ENCODE measurements around the gene FARP1.
"Not testable (repeated sequence)": the region's sequence is repeated elsewhere in the genome, so short reads cannot be mapped to it uniquely, and the experiment has no call there.

FARP1 gene

DNA sequence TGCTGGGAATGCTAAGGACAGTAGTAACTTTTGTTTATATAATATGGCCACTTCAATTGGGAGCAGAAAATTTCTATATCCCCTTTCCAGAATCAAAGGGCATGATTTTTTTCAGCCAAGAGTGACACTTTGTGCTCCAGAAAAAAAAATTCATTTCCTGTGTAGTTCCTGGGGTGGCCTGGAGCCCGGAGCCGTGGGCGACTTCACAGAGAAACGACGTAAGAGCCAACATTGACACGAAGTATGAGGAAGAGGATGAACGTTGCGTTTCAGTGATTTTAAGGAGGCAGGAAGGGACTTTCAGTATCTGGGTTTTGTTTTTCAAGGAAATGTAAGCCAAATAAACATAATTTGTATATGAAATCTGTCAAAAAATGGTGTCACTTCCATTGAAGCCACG is 246.4 kb downstream of the FARP1 start:
- DNase-seq (ENCODE audit: low read depth in 2 of 2, low spot score in 1 of 2), result no peak

DNA sequence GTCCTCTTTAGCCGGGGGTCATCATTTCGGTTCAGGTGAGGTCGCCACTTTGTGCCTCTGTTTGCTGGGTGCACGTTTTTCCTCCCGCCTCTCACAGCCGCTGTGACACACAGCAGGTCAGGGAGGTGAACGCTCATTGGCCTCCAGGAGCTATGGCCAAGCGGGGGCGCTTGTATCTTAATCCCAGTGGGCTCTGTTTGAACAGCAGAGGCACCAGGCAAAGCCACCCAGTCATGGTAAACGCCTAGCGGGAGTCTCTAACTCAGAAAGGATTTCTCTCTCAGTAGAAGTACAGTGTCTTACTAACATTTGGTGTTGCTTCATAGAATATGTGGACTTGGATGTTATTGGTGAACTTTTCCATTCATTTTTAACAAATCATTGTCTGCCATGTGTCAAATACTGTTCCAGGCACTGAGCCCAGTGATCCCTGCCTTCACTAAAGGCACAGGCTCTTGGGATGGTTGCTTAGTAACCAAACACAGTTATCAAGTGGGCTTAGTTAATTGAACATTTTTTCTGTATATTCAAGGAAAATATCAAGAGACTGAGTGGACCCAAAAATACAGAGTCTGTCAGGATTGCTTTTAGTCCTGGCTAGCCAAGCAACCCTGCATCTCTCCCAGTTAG is 247.3 kb downstream of the FARP1 start:
- no peak for DNase-seq (ENCODE audit: low read depth in 2 of 2, low spot score in 1 of 2)

DNA sequence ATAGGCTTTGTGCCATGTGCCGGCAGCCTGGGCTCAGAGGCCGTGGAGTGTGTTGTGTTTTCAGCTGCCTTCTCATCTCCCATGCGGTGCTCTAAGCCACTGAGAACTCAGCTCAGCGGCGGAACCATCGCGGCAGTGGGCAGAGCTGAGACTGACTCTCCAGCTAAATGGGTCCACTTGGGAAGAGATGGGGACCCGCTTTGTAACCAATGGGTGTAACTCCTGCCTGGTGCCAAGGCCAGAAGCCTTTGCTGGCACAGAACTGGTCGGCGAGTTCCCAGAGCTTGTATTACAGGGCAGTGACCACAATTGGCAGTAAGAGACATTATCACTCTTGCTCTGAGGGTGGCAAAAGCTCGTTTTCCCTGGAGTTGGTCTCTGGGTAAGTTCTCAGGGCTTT is 251.0 kb downstream of the FARP1 start:
- no peak for DNase-seq (ENCODE audit: low read depth in 2 of 2, low spot score in 1 of 2)

DNA sequence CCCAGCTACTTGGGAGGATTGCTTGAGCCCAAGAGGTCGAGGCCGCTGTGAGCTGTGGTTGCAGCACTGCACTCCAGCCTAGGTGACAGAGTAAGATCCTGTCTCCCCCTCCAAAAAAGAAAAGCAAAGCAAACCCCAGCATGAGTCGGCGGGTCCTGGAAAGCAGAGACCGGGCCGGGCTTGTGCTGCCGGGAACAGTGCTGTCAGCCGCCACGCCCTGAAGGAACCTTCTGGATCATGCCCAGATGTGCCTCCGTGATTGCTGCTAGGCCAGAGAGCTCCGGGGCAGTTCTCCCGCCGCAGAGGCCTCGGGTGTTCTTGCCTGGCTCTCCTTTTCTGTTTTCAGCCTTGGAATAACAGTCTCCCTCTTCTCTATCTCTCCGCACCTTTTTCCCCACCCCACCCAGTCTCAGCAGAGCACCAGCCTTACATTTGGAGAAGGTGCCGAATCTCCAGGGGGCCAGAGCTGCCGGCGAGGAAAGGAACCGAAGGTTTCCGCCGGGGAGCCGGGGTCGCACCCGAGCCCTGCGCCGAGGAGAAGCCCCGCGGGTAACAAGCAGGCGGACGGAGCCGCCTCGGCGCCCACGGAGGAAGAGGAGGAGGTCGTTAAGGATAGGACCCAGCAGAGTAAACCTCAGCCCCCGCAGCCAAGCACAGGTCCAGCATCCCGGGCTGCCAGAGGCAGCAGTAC is 252.1 kb downstream of the FARP1 start:
- DNase-seq (ENCODE audit: low read depth in 2 of 2, low spot score in 1 of 2), result no peak

DNA sequence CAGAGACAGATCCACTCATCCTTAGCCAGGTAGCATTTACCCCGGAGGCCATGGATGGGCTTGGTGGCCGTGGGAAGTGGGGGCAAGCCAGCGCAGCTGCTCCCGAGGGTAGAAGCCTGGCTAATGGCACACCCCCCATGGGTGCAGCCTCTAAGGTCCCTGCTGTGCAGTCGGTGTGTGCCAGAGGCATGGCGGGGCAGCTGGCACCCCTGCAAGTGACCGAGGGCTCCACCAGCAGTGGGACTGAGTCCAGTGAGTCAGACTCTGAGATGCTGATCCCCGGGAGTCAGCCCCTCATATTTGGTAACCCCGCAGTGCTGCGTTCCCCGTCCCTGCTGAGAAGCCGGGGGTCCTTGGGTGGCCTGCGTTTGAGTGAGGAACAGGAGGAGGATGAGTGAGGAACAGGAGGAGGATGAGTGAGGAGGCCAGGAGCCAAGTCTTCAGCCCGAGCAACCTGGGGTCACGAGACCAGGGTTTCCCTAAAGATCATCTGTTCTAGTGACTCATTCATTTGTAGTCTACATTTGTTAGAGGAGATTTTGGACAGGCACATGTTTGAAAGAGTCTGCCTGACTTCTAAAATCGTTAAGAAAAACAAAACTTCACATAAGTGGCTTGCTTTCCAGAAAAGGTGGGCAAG is 253.3 kb downstream of the FARP1 start:
- no peak for DNase-seq (ENCODE audit: low read depth in 2 of 2, low spot score in 1 of 2)

DNA sequence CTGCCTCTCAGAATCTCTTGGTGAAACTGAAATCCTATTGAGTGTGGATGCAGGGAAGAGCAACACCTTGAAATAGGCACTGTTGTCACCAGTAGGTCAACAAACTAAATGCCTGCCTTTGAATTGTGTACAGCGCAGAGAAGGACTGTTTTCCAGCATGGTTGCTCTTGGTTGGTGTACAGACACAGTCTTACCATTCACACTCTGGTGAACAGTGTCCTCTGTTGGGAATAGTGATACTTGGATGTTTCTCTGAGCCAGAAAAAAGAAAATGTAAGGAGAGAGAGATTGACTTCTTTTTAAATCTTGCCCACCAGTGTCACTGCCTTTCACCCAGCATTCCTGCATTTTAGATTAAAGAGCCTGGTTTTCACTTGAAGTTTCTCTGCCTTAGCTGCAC is 254.3 kb downstream of the FARP1 start:
- no peak for DNase-seq (ENCODE audit: low read depth in 2 of 2, low spot score in 1 of 2)

DNA sequence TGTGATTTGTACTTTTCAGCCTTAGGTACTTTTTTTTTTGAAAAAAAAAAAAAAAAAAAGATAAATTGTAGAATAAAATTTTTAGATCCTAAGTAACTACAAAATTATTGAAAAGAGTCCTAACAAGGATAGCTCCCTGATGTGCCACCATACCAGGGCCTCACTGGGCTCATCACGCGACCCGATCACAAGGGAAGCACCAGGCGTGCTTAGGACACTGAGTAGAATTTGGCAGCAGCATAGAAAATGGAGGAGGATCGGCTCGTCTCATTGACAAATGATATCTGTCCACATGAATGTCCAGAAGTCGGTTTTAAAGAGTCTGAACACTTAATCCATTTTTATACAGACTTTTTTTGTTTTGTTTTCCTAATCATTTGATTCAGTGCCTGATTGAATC is 255.0 kb downstream of the FARP1 start:
- DNase-seq (ENCODE audit: low read depth in 2 of 2, low spot score in 1 of 2), result no peak

DNA sequence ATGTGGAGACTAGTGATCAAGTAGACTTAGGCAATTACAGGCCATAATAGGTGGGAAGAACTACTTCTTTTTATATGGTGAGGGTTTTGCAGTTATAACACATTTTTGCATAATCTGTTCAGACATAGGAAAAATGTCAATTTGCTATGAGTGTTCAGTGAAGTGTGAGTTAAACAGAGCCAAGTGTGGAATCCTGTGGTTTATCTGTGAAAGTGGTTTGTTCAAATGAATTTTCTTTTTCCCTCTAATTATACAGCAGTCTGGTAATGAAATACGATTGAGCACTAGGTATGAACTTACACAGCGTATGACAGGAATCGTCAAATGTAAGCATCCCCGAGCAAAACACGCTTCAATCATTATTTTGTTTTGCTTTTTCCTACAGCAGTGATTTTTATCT is 255.7 kb downstream of the FARP1 start:
- no peak for DNase-seq (ENCODE audit: low read depth in 2 of 2, low spot score in 1 of 2)

DNA sequence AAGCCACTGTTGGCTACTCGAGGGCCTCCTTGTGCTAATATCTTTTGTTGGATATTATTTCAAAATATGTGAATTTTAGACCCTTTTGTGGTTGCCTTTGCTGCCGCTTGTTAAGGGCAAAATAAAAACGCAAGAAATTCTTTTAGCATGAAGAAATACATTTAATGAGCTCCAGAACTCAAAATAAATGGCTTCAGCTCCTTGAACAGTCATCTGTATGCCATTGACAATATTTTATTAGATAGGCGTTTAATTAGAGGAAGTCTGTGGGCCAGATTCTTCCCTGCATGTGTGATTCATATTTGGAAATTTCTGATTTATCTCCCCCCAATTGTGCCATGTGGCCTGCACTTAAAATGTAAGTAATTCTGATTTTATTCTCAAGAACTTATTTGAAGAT is 256.9 kb downstream of the FARP1 start:
- DNase-seq (ENCODE audit: low read depth in 2 of 2, low spot score in 1 of 2), result no peak

DNA sequence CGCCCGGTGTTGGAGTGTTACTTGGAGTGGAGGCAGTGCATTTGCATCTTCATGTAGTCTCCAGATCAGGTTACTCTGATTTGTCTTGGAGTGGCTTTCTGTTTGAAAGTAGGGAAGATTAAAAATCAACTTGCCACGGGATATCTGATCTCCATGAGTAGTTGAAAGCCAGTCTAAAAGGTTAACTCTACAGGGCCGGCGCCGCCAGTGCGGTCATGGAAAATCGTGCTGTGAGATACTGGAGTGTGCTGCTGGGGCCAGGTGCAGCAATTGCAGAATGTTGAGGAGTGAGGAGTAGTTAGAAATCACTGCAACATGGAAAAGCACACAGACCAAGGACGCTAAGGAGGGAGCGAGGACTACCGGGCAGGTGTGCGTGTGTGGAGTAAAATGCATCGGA is 259.0 kb downstream of the FARP1 start:
- no peak for DNase-seq (ENCODE audit: low read depth in 2 of 2, low spot score in 1 of 2)

DNA sequence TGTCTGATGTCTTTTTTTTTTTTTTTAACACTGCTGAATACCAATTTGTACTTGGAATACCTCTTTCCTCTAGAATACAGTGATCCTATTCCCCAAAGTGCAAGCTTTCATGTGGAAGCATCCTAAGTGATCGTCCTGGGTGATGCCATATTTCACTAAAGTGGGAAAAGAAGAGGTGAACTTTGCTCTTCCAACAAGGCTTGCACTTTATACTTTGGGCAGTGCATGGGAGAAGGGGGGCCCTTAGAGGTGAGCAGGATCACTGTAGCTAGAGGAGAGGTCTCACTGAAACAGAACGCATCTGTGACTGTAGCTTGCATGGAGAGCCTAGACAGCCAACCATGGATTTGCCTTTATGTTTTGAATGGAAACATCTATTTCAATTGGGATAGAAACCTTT is 260.2 kb downstream of the FARP1 start:
- DNase-seq (ENCODE audit: low read depth in 2 of 2, low spot score in 1 of 2), result no peak

DNA sequence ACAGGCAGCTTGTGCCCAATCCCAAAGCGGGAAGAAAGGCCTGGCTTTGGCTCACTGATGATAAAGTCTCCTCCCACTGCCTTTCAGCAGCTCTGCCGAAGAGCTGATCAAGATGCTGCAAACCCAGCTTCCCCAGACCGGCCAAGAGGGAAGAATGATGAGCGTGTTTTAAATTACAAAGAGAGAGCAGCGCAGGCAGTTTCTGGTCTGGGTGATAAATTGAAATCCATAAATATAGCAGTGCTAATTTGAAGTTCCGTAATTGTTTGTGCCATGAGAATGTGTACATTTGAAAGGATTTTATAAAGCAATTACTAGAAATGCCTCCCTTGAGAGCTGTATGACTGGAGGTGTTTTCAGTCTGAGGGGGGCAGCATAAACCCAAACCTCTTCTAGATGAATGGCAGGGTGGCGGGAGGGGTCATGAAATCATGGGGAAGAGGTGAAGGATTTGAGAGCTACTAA is 262.2 kb downstream of the FARP1 start:
- DNase-seq (ENCODE audit: low read depth in 2 of 2, low spot score in 1 of 2), result no peak

DNA sequence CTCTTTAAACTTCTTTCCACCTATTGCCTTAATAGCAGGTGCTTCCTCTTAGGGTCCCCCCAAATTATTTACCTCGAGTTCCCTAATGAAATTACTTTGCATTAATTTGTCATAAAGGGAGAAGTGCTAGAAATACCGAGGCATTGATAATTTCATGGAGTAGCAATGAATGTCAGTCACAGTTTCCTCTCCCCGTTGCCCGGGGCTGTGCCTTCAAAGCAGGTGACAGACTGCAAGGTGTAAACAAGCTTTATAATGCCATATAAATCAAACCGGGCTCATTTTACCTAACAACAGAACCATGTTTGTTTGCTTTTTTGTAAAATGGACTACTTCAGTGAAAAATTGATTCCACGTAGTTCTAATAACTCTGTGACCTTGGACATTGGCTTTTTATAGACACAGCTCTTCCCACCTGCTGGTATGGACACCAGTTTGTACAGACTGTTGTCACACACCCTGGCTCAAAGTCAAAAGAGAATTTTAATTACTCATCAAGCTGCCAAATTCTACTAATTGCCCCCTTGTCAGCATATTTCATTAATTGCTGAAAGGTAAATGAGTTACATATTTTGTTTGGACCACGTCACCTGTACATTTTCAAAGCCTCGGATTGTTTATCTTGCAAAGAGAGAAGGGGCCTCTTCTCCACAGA is 262.9 kb downstream of the FARP1 start:
- DNase-seq (ENCODE audit: low read depth in 2 of 2, low spot score in 1 of 2), result no peak

DNA sequence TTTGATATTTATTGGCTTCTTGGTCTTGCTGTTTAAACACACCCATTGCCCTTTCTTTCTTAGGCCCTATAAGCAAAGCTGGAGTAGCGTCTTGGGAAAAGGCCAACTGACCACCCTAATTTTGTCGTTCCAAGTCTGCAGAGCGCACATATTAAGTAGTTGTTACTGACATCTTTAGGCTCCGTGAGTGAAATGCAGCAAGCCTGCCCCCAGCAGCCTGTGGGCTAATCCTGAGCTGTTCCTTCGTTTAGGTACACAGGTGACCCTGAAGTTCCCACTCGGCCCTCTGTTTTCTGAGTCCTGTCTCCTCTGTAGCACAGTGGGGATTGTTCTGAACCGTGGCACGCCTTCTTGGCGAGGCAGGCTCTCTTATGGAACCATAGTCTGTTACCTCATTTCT is 263.5 kb downstream of the FARP1 start:
- no peak for DNase-seq (ENCODE audit: low read depth in 2 of 2, low spot score in 1 of 2)

DNA sequence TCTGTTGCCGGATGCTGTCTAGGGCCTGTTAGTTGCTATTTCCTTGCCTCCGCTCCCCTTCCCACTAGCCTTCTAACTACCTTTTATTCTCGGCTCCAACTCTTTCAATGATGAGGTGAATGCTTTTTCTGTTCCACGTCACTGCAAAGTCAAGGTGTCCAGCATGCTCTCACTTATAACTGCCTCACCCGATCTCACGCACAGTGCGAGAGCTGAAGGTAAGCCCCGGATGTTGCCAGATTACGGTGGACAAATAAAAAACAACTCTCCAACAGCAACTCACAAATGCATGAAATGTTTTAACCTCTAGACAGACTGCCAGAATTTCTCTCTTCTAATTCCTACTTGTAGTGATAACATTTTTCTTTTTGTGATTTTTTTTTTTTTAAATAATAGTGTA is 264.1 kb downstream of the FARP1 start:
- DNase-seq (ENCODE audit: low read depth in 2 of 2, low spot score in 1 of 2), result no peak

DNA sequence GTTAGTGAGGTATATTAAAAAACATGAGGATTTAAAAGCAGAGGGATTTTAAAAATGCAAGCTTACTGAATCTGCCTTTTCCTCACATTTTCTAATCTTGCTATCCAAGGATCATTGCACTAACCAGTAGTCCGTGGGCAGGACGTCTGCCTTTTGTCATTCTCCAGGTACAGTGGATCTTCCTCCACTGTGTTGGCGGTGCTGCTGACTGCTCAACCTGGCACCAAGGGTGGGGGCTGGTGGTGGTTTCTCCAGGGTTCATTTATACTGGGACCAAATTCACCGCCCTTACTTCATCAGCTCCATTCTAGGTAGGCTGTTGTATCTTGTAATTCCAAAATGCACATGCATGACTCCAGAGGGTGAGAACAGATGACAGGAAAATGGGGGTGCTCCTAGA is 264.7 kb downstream of the FARP1 start:
- no peak for DNase-seq (ENCODE audit: low read depth in 2 of 2, low spot score in 1 of 2)

DNA sequence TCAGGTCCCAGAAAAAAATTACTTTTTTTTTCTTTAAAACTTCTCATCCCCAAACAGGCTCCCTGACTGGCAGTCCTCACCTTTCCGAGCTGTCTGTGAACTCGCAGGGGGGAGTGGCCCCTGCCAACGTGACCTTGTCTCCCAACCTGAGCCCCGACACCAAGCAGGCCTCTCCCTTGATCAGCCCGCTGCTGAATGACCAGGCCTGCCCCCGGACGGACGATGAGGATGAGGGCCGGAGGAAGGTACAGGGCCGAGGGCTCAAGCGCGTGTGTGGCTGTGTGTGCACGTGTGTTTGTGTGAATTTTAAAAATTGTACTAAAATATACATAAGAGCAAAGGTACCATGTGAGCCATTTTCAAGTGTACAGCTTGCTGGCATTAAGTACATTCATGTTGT is 266.4 kb downstream of the FARP1 start:
- DNase-seq (ENCODE audit: low read depth in 2 of 2, low spot score in 1 of 2), result no peak

DNA sequence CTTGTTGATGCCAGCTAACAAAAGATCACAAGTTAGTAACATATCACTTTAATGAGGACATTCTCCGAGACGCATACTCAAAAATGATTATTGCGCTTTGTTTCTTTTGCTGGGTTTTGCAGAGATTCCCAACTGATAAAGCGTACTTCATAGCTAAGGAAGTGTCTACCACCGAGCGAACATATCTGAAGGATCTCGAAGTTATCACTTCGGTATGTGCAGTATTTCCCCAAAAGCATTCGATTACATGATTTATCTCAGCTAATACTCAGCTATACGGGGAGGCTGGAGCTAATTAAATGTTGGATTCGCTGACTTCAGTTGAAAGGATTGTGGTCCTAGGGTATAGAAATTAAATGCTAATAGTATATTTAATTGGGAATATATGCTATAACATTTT is 267.7 kb downstream of the FARP1 start:
- no peak for DNase-seq (ENCODE audit: low read depth in 2 of 2, low spot score in 1 of 2)

DNA sequence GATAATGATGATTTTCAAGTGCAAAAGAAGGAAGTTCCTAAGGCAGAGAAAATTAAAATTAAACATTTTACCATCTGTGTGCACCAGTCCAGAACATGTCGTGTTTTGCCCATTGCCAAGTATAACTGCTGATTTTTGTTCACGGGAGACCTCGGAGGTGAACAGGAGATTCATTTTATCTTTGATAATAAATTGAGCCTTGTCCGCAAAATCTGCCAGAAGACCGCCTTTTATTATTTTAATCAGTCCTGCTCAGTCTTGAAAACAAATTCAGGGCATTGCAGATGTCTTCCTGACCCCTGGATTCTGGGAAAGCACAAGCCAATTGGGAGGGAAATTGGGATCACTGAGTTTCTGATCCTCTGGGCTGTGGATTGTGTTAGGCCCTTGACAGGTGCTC is 268.1 kb downstream of the FARP1 start:
- DNase-seq (ENCODE audit: low read depth in 2 of 2, low spot score in 1 of 2), result no peak

DNA sequence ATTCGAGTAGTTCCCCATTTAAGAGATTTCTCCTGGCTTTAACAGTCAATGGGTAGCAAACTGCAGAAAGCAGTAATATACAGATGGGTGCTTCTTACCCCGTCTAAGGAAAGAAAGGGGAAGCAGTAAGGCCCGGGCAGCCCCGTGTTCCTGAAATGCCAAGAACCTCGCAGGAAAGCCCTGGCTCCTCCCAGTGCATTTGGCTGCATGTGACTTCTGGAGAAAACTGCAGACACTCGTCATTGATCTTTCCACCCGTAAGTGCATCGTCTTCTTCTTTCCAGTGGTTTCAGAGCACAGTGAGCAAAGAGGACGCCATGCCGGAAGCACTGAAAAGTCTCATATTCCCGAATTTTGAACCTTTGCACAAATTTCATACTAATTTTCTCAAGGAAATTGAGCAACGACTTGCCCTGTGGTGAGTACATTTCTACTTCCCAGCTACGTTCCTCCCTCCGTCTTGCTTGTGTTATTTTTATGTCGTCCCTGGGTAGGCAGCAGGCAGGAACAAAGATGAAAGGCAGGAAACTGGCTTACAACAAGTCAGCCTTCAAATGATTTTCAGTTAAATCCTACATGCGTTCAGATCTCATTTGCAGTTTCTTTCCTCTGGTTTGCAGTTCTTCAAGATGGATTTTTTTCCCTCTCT is 268.8 kb downstream of the FARP1 start:
- no peak for DNase-seq (ENCODE audit: low read depth in 2 of 2, low spot score in 1 of 2)

DNA sequence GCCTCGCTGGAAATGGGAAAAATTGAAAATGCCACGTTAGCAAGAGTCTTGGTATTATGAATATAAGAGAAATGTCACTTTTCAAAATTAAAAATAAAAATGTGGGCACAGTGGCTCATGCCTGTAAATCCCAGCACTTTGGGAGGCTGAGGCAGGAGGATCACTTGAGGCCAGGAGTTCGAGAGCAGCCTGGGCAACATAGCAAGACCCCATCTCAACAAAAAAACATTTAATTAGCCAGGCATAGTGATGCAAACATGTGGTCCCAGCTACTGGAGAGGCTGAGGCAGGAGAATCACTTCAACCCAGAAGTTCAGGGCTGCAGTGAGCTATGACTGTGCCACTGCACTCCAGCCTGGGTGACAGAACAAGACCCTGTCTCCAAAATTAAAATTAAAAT is 270.4 kb downstream of the FARP1 start:
- DNase-seq (ENCODE audit: low read depth in 2 of 2, low spot score in 1 of 2), result not testable (repeated sequence)

DNA sequence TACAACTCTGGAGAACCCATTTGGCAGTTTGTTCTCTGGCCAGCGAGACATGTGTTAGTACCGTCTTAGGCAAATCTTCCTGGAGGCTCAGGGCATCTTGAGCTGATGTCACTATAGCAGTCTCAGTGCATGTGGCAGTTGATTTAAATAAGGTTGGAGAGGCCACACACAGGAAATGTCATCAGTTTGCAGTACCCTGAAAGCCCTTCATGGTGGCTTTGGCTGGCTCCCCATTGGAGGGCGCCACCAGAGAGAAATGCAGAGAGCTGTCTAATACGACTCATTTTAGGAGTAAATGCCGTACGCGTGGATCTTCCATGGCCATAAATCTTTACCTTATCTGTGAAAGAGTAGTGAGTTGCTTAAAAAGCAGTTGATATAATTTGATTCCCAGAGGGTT is 270.9 kb downstream of the FARP1 start:
- no peak for DNase-seq (ENCODE audit: low read depth in 2 of 2, low spot score in 1 of 2)

Data from stimulated activated CD8-positive, alpha-beta memory T cell treated with anti-CD3 and anti-CD28 coated beads, Interleukin-4, amount 100 ng/mL, for 1 hour (primary cell).